ENCODE results near the gene USP34.
"Not testable (repeated sequence)": the region's sequence is repeated elsewhere in the genome, so short reads cannot be mapped to it uniquely, and the experiment has no call there.

Gene USP34

GRCh38 chr2:61470122-61470951 is 550 bp downstream of the USP34 start:
- Histone ChIP-seq H3K4me2 (ENCODE audit: low read depth, low read length) (peak overlapping the region; percentile 67), H3K27me3 (replicated peaks; ENCODE audit: insufficient read depth, low read length) (no peaks in the 10 kb centered on the region), H3K79me2 (ENCODE audit: low read length) (peaks cover 65% of the 10 kb centered on the region), H3K9me2 (replicated peaks; ENCODE audit: insufficient read depth, low read length) (no peaks in the 10 kb centered on the region), H3K36me3 (replicated peaks; ENCODE audit: insufficient read depth, low read length) (no peaks in the 10 kb centered on the region; the same call in 1 of the 2 replicates), H3K4me3 (ENCODE audit: low read length) (peak overlapping the region; percentile 84), H4K20me1 (ENCODE audit: insufficient read depth, low read length) (0 out of 2 replicates have a peak, but pooled peaks cover under 1% of the 10 kb centered on the region), H3K27ac (ENCODE audit: low read length) (peak overlapping the region; percentile 61; the same call in 1 of the 2 replicates), H3K4me1 (ENCODE audit: low read length) (0 out of 2 replicates have a peak, but pooled peaks cover 4% of the 10 kb centered on the region), H3K9me3 (replicated peaks; ENCODE audit: insufficient read depth, low read length) (no peaks in the 10 kb centered on the region), H2AFZ (ENCODE audit: low read length) (no peak overlapping the region), H3F3A (ENCODE audit: insufficient read depth, low read length) (peaks cover 22% of the 10 kb centered on the region), H3K9ac (ENCODE audit: low read length) (peak overlapping the region; percentile 83)
- peak; percentile 83 for DNase-seq
- TF ChIP-seq EZH2 (optimal IDR thresholded peaks at IDR 0.05; ENCODE audit: low read depth, low read length) = no peak
- no peak for TF ChIP-seq CTCF (IDR thresholded peaks at IDR 0.05; ENCODE audit: low read length)
- no peak for TF ChIP-seq EZH2phosphoT487 (IDR thresholded peaks at IDR 0.05; ENCODE audit: low read length)

DNA sequence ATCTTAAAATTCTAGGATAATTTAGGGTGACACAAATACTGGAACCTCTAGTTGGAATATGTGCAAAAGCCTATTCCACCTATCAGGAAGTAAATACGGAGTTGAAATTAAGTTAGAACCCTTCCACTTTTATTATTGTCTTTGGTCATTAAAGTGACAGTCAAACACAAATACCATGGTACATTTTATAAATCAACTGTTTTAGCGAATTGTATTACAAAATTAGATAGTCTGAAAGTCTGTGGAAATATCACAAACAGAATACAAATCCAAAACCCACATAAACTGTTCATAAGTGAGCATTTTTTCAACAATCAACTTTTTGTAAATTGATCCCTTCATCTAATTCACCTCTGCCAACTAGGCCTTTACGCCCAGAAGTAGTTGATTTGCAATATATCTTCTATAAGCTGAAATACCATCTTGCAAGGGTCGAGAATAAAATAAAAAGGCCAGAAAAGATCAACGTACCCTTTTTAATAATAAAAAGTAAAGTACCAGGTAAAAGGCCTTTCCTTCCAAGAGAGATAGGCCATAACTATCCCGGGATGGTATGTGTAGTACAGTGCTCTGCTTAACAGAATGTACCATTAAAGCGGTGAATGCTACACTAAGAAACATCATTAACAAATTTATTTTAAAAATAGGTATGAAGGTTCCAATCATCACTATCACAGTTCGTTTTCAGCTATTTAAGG is 1.3 kb downstream of the USP34 start:
- Histone ChIP-seq H3F3A (ENCODE audit: insufficient read depth, low read length) (peaks cover 18% of the 10 kb centered on the region), H3K9ac (ENCODE audit: low read length) (peak overlapping the region; percentile 83), H3K9me3 (replicated peaks; ENCODE audit: insufficient read depth, low read length) (no peaks in the 10 kb centered on the region), H3K4me2 (ENCODE audit: low read depth, low read length) (peak overlapping the region; percentile 67), H4K20me1 (ENCODE audit: insufficient read depth, low read length) (0 out of 2 replicates have a peak, but pooled peaks cover 4% of the 10 kb centered on the region), H3K4me1 (ENCODE audit: low read length) (0 out of 2 replicates have a peak, but pooled peaks cover 4% of the 10 kb centered on the region), H3K9me2 (replicated peaks; ENCODE audit: insufficient read depth, low read length) (no peaks in the 10 kb centered on the region), H3K36me3 (replicated peaks; ENCODE audit: insufficient read depth, low read length) (no peaks in the 10 kb centered on the region; the same call in 1 of the 2 replicates), H3K27ac (ENCODE audit: low read length) (peak overlapping the region; percentile 61; the same call in 1 of the 2 replicates), H3K4me3 (ENCODE audit: low read length) (peak overlapping the region; percentile 84), H3K27me3 (replicated peaks; ENCODE audit: insufficient read depth, low read length) (no peaks in the 10 kb centered on the region), H2AFZ (ENCODE audit: low read length) (no peak overlapping the region), H3K79me2 (ENCODE audit: low read length) (peaks cover 73% of the 10 kb centered on the region)
- DNase-seq = no peak
- TF ChIP-seq CTCF (IDR thresholded peaks at IDR 0.05; ENCODE audit: low read length) (no peak), EZH2phosphoT487 (IDR thresholded peaks at IDR 0.05; ENCODE audit: low read length) (no peak), EZH2 (optimal IDR thresholded peaks at IDR 0.05; ENCODE audit: low read depth, low read length) (no peak)

GRCh38 chr2:61468231-61468630 is 2.7 kb downstream of the USP34 start:
- H3K27me3 ChIP-seq (replicated peaks; ENCODE audit: insufficient read depth, low read length); H3K4me3 ChIP-seq (ENCODE audit: low read length); H4K20me1 ChIP-seq (ENCODE audit: insufficient read depth, low read length); H3K4me1 ChIP-seq (ENCODE audit: low read length); H3K9me3 ChIP-seq (replicated peaks; ENCODE audit: insufficient read depth, low read length); H3K27ac ChIP-seq (ENCODE audit: low read length); DNase-seq; H3K4me2 ChIP-seq (ENCODE audit: low read depth, low read length); H3K9me2 ChIP-seq (replicated peaks; ENCODE audit: insufficient read depth, low read length); H3K9ac ChIP-seq (ENCODE audit: low read length); H3K36me3 ChIP-seq (replicated peaks; ENCODE audit: insufficient read depth, low read length); H2AFZ ChIP-seq (ENCODE audit: low read length): not testable (repeated sequence)
- H3F3A ChIP-seq (ENCODE audit: insufficient read depth, low read length) = peaks cover 18% of the 10 kb centered on the region
- peaks cover 87% of the 10 kb centered on the region for H3K79me2 ChIP-seq (ENCODE audit: low read length)

All from MM.1S (cell line).